CD14-positive monocyte (primary cell): ENCODE measurements around the gene VMAC. TPM values are rescaled to one million over a fixed set of nuclear protein-coding genes. Genes with fewer than 3 reads are reported as not detected.
A peak's percentile ranks its signal among the peaks of the same experiment; 100 is the strongest.

Experiments used
- DNase-seq, 3 donors: peaks; one replicate each; pipeline ENCODE4 v3.0.0-alpha.2; 2011 to 2022
- H2AFZ ChIP-seq: 2 replicates; pipeline ENCODE4 v1.6.0; 2012; ENCODE audit warnings: mild to moderate bottlenecking, low read depth, low read length, inconsistent platforms; ENCODE audit not compliant: insufficient read depth, poor library complexity, severe bottlenecking
- H3K27ac ChIP-seq, 2 donors: 1 replicate in 1 of 2; 2 replicates in 1 of 2; pipeline ENCODE4 v1.5.1; 2012 to 2013; ENCODE audit warnings: low read length in 2 of 2, control low read depth in 1 of 2, inconsistent platforms in 1 of 2, low read depth in 1 of 2, mild to moderate bottlenecking in 1 of 2
- H3K27me3 ChIP-seq, 2 donors: one replicate each; pipeline versions ENCODE4 v1.6.0 to v1.6.1; 2011 to 2013; ENCODE audit warnings: low read length in 2 of 2; ENCODE audit not compliant: control insufficient read depth in 2 of 2, insufficient read depth in 2 of 2
- H3K36me3 ChIP-seq, 2 donors: replicated peaks in 1 of 2; 1 replicate in 1 of 2; 2 replicates in 1 of 2; pipeline versions ENCODE4 v1.5.1 to v1.6.1; 2012 to 2013; ENCODE audit warnings: low read length in 2 of 2, control low read depth in 1 of 2, inconsistent platforms in 1 of 2, mild to moderate bottlenecking in 1 of 2; ENCODE audit not compliant: insufficient read depth in 2 of 2, control insufficient read depth in 1 of 2
- H3K4me1 ChIP-seq, 2 donors: 1 replicate in 1 of 2; 2 replicates in 1 of 2; pipeline versions ENCODE4 v1.5.1 to v1.6.1; 2012 to 2013; ENCODE audit warnings: low read length in 2 of 2, control low read depth in 1 of 2, inconsistent platforms in 1 of 2, mild to moderate bottlenecking in 1 of 2, moderate library complexity in 1 of 2; ENCODE audit not compliant: insufficient read depth in 2 of 2, control insufficient read depth in 1 of 2
- H3K4me2 ChIP-seq: replicated peaks from 2 replicates; pipeline ENCODE3; 2012; ENCODE audit warnings: low read length, moderate library complexity, mild to moderate bottlenecking; ENCODE audit not compliant: poor library complexity, severe bottlenecking; ENCODE audit errors: extremely low read depth
- H3K4me3 ChIP-seq, 3 experiments: fragments of 200-600 bp in 1 of 3; sonication (generic) in 1 of 3; replicated peaks in 1 of 3; 1 replicate in 2 of 3; 2 replicates in 1 of 3; pipeline ENCODE4 v1.5.1; 2011 to 2013; ENCODE audit warnings: low read length in 3 of 3, mild to moderate bottlenecking in 3 of 3, control low read depth in 2 of 3, low read depth in 2 of 3, inconsistent platforms in 1 of 3, moderate library complexity in 1 of 3
- H3K79me2 ChIP-seq: 2 replicates; pipeline ENCODE4 v1.6.0; 2012; ENCODE audit warnings: mild to moderate bottlenecking, control low read depth, inconsistent platforms, low read length, moderate library complexity; ENCODE audit not compliant: insufficient read depth
- H3K9ac ChIP-seq: 2 replicates; pipeline ENCODE4 v1.6.0; 2017; ENCODE audit warnings: low read length, mild to moderate bottlenecking; ENCODE audit not compliant: insufficient read depth, poor library complexity, severe bottlenecking
- H3K9me3 ChIP-seq, 2 donors: replicated peaks in 1 of 2; 1 replicate in 1 of 2; 2 replicates in 1 of 2; pipeline versions ENCODE4 v1.5.1 to v1.6.1; 2012 to 2013; ENCODE audit warnings: low read length in 2 of 2, control low read depth in 1 of 2; ENCODE audit not compliant: control insufficient read depth in 1 of 2, insufficient read depth in 1 of 2
- H4K20me1 ChIP-seq: 2 replicates; pipeline ENCODE4 v1.6.0; 2012; ENCODE audit warnings: mild to moderate bottlenecking, low read length, control low read depth, moderate library complexity; ENCODE audit not compliant: insufficient read depth
- H3K27ac Mint-ChIP-seq, 7 donors: one replicate each; pipeline ENCODE4 v1.8.0; 2020; ENCODE audit warnings: mild to moderate bottlenecking in 7 of 7, mixed read lengths in 7 of 7, moderate library complexity in 6 of 7, inconsistent platforms in 2 of 7
- H3K27me3 Mint-ChIP-seq, 3 donors: one replicate each; pipeline ENCODE4 v1.8.0; 2021 to 2022; ENCODE audit warnings: low read depth in 3 of 3, mild to moderate bottlenecking in 3 of 3, mixed read lengths in 3 of 3, moderate library complexity in 3 of 3, inconsistent platforms in 1 of 3
- H3K36me3 Mint-ChIP-seq, 2 donors: one replicate each; pipeline ENCODE4 v1.8.0; 2020; ENCODE audit warnings: mixed read lengths in 2 of 2, inconsistent platforms in 1 of 2, mild to moderate bottlenecking in 1 of 2
- H3K4me1 Mint-ChIP-seq: one replicate; pipeline ENCODE4 v1.8.0; 2020; ENCODE audit warnings: mild to moderate bottlenecking, mixed read lengths
- H3K4me3 Mint-ChIP-seq, 2 donors: one replicate each; pipeline ENCODE4 v1.8.0; 2020; ENCODE audit warnings: mild to moderate bottlenecking in 2 of 2, mixed read lengths in 2 of 2, moderate library complexity in 1 of 2
- H3K9me3 Mint-ChIP-seq, 7 donors: one replicate each; pipeline ENCODE4 v1.8.0; 2020 to 2022; ENCODE audit warnings: mixed read lengths in 7 of 7, mild to moderate bottlenecking in 6 of 7, moderate library complexity in 6 of 7, inconsistent platforms in 2 of 7
- CTCF ChIP-seq: fragments of 200-600 bp; IDR thresholded peaks from one replicate; pipeline ENCODE4 v1.8.0; 2022; ENCODE audit warnings: antibody characterized with exemption, mild to moderate bottlenecking
- WGBS: methylation state at CpG from one replicate; pipeline ENCODE4 v1.1.5; 2013; ENCODE audit warnings: missing lambda C conversion rate; ENCODE audit not compliant: insufficient coverage; 5-methylcytosine and 5-hydroxymethylcytosine counted together
- intact Hi-C, 2 donors: fragments of 100-400 bp; cut with micrococcal nuclease; formaldehyde crosslinking; loops; one replicate each; pipeline versions ENCODE4 v1.15.0 to v1.15.1; 2023
- polyA plus RNA-seq, 3 donors: library from polyadenylated mRNA; depleted of rRNA in 1 of 3; unstranded in 2 of 3; stranded (reverse) in 1 of 3; fragments of 300-500 nt in 2 of 3; fragments of >200 nt in 1 of 3; fragmentation: Illumina TruSeq in 2 of 3; gene quantifications; 1 replicate in 2 of 3; 2 replicates in 1 of 3; pipeline ENCODE4 v1.2.3, GENCODE V29; 2012 to 2021

Gene VMAC
- polyA plus RNA-seq, 3 donors, result 3.1 to 13.0 (median 4.3) TPM

DNA sequence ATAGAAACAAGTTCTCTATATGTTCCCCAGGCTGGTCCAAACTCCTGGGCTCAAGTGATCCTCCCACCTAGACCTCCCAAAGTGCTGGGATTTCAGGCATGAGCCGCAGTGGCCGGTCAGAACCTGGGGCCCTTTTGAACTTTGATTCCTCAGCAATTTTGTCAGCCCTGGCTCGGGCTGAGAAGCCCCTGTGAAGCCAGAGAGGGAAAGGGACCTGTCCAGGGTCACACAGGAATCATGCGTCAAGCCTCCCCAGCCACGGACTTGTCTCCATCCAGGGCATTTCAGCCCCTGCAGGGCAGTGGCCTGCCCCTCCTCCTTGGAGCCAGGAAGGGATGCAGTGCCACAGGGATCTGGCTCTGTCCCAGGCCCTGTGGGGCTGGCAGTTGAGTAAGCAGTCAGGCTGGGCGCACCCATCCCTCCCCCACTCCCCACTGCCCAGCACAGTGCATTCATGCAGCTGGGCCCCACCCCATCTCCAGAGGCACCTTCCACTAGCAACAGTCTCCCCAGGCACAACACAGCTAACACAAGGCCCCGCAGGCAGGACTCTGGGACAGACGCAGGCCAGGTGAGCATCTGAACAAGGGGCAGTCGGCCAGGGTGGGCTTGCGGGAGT is 9.2 kb downstream of the VMAC start, which contains the start of gene CAPS:
Gene CAPS, plus strand, starts transcription at position 516 of the 619 bp plus-strand sequence. CDS start 153 bp downstream, outside the sequence.
- TF ChIP-seq CTCF, result no peak
- intact Hi-C loops, result no loop called here
- Histone ChIP-seq H3K36me3 (peaks cover 50 to 58% of the 10 kb centered on the region in 2 donors), H3K4me2 (no peak within 1 kb of the TSS), H3K27ac (no peak within 1 kb of the TSS), H3K4me1 (no peaks in the 10 kb centered on the region), H3K4me3 (no peak within 1 kb of the TSS), H4K20me1 (no peaks in the 10 kb centered on the region), H3K9ac (no peak within 1 kb of the TSS), H2AFZ (no peak within 1 kb of the TSS), H3K9me3 (no peaks in the 10 kb centered on the region), H3K27me3 (no peaks in the 10 kb centered on the region), H3K79me2 (no peaks in the 10 kb centered on the region)
- Mint-ChIP-seq H3K9me3 (no peaks in the 10 kb centered on the region), H3K4me3 (no peak within 1 kb of the TSS), H3K4me1 (no peaks in the 10 kb centered on the region), H3K36me3 (peaks cover 41 to 58% of the 10 kb centered on the region in 2 donors), H3K27me3 (peaks cover 0 to 2% (median 0%) of the 10 kb centered on the region in 3 donors), H3K27ac (peak within 1 kb of the TSS in 2 of 7 donors; percentile 14 to 35)
- 92% methylated on average over 9 of the region's 10 CpGs for WGBS
- DNase-seq, result no peak

DNA sequence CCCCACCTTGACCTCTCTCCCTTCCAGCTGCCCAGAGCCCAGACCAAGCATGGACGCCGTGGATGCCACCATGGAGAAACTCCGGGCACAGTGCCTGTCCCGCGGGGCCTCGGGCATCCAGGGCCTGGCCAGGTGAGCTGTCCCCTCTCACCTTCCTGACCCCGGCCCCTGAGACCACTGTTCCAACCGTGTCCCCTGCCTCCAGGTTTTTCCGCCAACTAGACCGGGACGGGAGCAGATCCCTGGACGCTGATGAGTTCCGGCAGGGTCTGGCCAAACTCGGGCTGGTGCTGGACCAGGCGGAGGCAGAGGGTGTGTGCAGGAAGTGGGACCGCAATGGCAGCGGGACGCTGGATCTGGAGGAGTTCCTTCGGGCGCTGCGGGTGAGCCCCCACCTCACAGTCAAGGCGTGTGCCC is 9.7 kb downstream of the VMAC start:
- peaks cover 0 to 2% (median 0%) of the 10 kb centered on the region in 3 donors for H3K27me3 Mint-ChIP-seq
- intact Hi-C loops, result no loop called here

More for the DNA sequence above, 9.7 kb downstream of the VMAC start:
- H2AFZ ChIP-seq, result no peak overlapping the region
- H3K79me2 ChIP-seq, result no peaks in the 10 kb centered on the region
- no peaks in the 10 kb centered on the region for H3K9me3 ChIP-seq
- H3K4me1 ChIP-seq, result no peaks in the 10 kb centered on the region
- no peak overlapping the region for H3K4me2 ChIP-seq
- Mint-ChIP-seq H3K36me3 (peaks cover 42 to 58% of the 10 kb centered on the region in 2 donors), H3K9me3 (no peaks in the 10 kb centered on the region), H3K4me3 (no peak overlapping the region), H3K27ac (no peak overlapping the region), H3K4me1 (no peaks in the 10 kb centered on the region)
- H3K27me3 ChIP-seq, result no peaks in the 10 kb centered on the region
- no peak overlapping the region for H3K27ac ChIP-seq
- no peak overlapping the region for H3K9ac ChIP-seq
- no peak for TF ChIP-seq CTCF
- no peaks in the 10 kb centered on the region for H4K20me1 ChIP-seq
- WGBS, result 91% methylated on average over 22 of the region's 22 CpGs
- DNase-seq, result no peak
- no peak overlapping the region for H3K4me3 ChIP-seq
- H3K36me3 ChIP-seq, result peaks cover 51 to 58% of the 10 kb centered on the region in 2 donors
